Stimulated activated CD4-positive, alpha-beta T cell treated with anti-CD3 and anti-CD28 coated beads, Interleukin-4, amount 100 ng/mL, for 4 hours (primary cell): ENCODE measurements around the gene TTC39A.

Experiments used
- DNase-seq, 2 experiments: peaks; one replicate each; pipeline ENCODE4 v3.0.0-alpha.2; 2020

TTC39A gene

DNA sequence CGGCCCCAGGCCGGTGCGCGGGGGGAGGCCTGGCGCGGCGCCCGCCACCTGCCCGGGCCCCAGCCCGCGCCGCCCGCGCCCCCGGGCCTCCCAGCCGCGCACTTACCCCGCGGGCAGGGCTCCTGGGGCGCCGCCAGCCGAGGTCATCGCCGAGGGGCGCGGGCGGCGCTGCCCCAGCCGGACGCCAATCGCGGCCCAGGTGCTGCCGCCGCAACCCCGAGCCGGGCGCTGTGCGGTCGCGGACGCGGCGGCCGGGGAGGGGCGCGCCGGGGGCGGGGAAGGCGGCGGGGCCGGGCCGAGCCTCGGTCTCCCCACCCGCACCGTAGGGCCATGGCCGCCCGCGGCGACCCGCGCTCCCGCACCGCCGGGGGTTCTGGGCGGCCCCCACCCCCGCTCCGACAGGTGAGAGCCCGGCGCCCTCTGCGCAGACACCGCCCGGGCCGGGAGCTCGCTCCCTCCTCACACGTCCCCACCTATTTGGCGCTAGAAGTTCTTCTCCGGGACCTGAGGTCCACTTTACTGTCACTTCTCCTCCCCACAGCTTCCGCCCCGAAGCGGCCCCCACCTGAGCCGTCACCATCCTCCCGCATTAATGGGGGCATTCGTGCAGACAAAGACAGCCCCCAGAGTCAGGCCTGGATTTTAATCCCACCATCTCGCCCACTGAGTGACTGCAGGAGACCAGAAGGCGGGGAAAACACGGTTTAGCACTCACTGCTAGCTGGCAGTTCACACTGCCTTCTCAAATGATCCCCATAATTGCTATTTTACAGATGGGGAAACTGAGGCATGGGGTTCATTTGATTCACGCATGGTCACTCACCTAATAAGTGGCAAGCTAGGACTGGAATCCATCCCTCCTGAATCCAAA lies at the start of gene TTC39A:
Gene TTC39A (minus strand): TSS at position 232 of the 871 bp plus-strand sequence. CDS start 85 bp downstream, at position 147.
- DNase-seq = no peak

DNA sequence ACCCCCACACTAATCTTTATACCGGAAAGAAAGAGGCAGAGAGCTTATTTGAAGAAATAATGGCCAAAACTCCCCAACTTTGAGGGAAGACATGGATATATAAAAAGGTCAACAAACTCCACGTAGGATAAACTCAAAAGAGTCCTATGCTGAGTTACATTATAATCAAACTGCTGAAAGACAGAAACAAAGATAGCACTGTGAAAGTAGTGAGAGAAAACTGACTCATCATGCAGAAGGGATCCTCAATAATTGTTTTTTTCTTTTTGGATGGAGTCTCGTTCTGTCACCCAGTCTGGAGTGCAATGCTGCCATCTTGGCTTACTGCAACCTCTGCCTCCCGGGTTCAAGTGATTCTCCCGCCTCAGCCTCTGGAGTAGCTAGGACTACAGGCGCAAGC lies 48.5 kb upstream of the TTC39A start:
- DNase-seq = no peak

DNA sequence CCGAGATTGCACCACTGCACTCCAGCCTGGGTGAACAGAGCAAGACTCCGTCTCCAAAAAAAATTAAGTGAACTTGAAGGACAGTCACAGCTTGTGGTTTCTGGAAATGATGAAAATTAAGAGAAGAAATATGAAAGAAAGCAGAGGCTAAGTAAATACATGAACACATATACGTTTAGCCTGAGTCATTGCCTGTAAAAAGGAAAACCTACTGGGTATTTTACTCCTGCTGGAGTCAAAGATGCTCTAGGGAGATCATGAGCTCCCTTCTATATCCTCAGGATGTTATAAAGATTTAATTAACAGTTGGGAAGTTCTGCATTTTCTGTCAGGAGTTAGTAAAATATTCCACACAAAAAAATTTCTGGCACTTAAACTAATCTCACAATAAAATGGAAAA lies 43.5 kb upstream of the TTC39A start:
- no peak for DNase-seq

DNA sequence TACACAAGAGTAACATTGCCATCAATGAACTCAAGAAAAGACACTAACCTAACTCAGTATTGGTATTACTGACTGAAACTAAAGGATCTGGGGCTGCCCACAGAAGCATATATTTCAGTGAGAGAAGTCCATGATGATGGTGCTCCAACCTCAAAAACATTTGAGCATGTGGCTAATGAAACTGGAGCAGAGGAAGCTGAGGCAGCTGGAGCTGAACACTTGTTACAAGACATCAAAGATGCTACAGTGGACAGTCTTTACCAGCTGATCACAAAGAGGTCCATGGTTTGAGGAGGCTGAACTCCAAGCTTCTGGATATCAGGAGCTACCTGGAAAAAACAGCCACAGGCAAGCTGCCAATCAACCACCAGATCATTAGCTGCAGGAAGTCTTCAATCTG lies 42.2 kb upstream of the TTC39A start:
- DNase-seq = no peak

DNA sequence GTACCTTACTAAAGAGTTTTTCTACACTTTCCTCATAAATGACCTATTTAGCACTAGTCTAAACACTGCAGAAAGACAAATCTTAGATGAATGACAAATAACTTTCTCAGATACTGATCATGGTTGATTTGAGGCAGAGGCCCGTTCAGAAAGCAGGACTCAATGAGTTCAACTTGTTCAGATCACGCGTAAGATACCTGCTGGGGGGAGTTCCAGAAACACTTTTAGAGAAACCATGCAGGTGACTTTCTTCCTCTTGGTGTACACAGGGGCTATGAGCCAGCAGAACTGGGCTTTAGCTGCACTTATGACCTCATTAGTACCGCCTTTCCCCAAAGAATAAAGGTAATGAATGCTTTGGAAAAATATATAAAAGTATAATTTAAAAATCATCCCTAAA lies 38.8 kb upstream of the TTC39A start:
- DNase-seq = no peak

DNA sequence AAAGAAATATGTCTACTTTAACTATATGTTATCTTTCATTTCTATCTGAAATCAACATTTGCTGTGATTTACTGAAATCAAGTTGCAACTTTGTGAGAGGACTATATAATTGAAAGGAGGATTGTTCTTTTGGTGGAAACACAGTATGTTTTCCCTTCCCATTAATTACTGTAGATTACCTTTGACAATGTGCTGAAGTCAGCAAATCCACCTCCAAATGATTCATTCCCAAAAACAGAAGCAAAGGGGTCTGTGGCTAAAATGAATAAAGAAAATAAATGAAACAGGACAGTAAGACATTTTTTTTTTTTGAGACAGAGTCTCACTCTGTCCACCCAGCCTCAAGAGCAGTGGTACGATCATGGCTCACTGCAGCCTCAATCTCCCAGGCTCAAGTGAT lies 35.4 kb upstream of the TTC39A start:
- DNase-seq = no peak

DNA sequence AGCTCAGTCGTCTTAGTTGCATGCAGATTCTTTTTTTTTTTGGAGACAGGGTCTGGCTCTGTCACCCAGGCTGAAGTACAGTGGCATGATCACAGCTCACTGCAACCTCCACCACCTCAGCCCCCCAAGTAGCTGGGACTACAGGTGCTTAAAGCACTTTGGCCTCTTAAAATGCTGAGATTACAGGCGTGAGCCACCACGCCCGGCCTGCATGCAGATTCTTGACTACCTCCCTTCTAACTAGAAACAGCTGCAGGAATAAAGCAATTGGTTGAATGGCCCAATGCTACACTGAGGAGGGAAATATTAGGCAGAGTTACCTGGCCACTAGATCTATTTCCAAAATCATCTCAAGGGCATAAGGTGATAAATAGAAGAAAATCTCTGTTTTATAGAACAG lies 29.5 kb upstream of the TTC39A start:
- DNase-seq = no peak

DNA sequence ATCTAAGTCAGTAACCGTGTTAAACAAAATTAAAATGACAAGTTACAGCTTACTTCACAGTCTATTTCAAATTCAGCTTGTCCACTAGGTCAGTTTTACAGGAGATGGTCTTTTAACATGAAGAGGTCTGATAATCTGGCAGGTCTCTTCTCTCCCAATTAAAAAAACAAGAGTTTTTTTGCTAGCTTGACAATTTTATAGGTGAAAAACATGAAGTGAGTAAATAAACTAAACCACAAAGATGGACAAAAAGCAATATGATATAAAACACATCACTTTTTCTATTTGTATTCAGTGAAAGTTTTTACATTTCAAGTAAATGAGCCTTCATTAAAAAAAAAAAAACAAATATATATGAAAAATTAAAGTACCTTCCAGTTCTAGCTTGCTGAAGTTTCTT lies 25.0 kb upstream of the TTC39A start:
- no peak for DNase-seq

DNA sequence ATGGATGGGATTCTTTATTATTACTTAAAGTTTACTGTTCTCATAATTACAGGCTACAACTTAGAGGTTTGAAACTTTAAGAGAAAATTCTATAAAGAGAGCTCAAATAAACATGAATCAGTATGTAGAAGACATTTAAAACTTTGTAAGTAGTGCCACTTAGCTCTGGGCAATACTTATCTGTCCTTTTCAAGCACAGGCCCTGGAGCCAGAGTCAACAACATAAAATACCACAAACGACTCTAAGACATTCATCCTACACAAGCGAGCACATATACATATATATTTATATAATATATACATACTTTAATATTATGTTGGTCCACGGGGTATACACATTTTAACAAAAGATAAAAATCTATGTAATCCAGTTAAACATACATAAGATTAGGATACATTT lies 24.1 kb upstream of the TTC39A start:
- no peak for DNase-seq

DNA sequence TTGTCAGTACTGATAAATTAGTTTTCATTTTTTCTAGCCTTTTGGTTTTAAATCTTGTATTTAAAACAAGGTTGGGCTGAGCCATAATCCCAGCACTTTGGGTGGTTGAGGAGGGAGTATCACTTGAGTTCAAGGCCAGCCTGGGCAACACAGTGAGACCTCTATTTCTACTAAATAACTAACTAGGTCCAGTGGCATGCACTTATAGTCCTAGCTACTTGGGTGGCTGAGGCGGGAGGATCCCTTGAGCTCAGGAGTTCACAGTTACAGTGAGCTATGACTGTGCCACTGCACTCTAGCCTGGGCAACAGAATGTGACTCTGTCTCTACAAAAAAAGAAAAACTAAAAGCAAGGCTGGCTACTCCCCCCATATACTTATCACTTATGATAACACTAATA lies 21.5 kb upstream of the TTC39A start:
- DNase-seq = no peak

DNA sequence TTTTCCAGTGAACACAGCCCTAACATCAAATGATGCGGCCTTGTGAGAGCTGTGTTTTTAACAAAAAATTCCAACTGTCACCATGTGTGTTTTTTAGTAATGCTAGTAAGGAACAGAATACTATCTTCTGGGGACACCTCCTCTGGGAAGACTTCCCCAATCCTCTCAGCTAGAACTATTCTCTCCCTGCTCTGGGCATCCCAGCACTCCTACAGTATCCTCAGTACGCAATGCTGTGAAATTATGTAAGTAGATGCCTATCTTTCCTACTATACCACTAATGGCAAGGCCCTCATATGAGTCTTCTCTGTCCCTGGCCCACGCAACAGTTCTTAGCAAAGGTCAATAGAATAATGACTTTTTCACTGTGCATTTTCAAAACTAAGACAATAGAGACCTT lies 19.5 kb upstream of the TTC39A start:
- DNase-seq = no peak

DNA sequence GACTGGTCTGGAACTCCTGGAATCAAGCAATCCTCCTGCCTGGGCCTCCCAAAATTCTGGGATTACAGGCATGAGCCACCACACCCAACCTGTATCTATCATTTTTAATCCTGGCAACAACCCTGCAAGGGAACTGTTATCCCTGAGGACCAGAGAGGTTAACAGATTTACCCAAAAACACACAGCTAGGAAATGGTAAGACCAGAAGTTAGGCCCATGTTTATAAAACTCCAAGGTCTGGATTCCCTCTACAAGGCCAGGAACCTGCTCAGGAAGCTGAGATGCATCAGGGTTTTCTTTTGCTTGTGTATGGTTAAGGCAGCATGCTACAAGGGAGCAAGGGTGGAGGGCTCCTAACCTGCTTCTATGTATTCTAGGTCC lies 17.8 kb upstream of the TTC39A start:
- DNase-seq = no peak

DNA sequence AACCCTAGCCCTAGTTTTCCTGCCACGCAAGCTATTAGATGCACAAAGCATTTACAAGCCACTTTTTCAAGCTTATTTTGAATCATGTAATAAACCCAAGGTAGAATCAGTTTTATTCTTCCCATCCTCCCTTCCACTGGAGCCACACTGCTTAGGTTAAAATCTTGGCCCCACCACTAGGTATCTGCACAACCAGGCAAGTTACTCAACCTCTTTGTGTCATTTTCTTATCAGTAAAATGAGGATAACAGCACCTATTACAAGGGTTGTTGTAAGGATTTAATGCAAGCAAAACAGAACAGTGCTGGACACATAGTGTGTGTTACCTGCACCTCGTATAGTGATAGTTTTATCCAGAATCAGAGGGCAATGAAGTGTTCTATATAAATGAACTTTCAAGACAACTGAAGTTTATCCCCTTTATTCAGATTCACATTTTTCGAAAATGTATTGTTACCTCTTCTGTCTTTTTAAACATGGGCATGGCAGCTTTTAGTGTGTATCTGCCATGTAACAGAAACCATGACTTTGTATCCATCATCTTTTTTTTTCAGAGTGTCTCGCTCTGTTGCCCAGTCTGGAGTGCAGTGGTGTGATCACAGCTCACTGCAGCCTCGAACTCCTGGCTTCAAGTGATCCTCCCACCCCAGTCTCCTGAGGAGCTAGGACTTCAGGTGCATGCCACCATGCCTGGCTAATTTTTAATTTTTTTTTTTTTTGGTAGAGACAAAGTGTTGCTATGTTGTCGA lies 17.2 kb upstream of the TTC39A start:
- no peak for DNase-seq

DNA sequence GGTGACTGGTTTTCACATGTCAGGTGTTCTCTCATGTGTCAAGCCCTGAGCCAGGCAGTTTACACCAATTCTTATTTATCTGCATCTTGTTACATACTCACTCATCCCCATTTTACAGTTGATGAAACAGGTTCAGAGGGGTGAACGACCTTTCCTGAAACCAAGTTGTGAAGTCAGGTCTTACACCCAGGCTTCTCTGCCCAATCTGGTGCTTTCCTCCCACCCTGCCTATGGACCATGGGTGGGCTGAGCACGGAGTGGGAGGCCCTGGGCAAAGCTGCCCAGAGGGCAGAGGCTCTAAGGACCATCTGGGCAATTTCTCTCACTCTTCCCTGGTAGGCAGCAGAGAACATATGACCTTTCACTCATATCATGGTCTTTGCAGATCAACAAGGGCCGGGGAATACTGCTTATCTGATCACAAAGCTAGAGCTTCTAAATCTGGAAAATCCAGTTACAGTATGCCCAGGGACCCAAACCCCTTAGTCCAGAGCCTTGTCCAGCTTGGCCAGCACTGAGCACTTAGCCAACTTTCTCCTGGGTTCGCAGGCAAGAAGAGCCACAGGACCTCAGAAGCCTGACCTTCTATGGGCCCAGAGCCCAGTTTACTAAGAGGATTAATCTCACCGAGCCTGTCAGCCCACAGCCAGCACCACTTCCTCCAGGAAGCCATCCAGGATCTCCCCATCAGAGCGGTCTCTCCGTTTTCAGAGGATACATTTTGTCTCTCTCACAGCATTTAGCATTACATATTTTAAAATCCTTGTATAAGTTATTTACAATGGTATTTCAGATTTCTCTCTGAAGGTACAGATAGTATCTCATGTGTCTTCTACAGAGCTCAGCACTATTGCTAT lies 16.0 kb upstream of the TTC39A start:
- no peak for DNase-seq

DNA sequence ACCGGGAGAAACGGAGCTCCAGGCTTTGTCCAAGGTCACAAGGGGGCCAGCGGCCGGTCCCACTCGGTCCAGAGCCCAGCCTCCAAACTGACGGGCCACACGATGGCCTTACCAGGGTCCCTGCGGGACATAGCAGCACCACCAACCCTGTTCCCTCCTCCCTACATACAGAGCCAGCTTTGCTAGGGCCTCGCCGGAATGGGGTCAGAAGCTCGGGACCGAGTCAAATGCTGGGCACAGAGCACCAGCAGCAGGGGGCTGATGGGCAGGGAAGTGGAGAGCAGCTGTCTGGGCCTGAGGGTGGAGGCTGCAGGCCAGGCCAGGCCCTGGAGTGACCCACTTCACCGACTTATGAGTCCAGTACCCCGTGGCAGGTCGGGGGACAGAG lies 14.9 kb upstream of the TTC39A start:
- no peak for DNase-seq

DNA sequence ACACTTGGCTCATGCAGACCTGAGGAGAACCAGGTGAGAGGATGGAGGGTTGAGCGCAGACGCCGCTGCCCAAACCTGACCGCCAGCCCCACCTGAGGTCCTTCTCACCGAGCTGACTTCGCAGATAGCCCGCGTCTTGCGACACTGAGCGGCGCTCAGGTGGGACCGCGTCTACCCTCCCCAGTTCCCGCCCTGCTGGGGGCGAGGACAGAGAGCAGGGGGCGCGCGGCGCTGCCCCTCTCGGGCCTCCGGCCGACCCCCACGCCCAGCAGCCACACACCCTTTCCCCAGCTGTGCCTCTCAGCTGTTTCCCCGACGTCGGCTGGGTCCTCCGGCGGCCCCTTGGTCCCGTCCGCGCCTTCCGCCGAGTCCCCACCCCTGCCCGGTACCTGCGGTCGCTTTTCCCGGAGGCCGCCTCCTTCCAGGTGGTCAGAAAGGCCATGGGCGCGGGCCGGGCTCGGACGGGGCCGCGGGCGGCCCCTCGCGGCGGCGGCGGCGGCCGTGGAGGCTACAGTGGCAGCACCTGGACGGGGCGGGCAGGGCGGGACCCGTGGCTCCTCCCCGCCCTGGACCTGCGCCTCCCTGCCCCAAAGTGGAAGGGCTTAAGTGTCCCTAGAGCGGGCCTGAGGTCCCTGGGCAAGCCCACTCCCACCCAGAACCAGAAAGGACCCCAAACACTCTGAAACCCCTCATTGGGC lies 14.4 kb upstream of the TTC39A start:
- no peak for DNase-seq

DNA sequence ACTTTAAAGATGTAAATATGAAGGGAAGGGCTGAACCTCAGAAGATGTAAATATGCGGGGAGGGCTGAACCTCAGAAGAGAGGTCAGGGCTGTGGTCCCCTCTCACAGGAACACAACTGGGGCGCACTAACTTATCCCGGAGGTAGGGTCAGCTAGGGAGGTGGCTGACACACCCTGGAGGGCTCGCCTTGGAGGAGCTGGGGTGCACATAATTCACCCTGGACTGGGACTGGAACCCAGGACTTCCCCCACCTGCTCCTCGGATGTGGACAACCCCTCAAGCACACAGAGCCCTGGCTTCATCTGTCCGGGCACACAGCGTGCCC lies 13.9 kb upstream of the TTC39A start:
- no peak for DNase-seq

DNA sequence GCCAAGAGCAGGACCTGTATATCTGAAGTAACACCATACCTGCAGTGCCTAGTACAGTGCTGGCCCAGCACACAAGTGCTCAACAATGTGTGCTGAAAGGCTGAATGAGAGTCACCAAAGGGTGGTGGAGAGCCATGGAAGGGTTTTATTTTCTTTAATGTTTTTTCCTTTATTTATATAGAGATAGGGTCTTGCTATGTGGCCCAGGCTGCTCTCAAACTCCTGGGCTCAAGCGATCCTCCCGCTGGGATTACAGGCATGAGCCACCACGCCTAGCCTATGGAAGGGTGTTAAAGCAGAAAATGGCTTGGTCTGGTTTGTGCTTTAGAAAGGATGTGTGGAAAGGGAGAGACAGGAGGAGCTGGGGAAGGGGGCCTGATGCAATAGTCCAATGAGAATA lies 13.3 kb upstream of the TTC39A start:
- DNase-seq = no peak

DNA sequence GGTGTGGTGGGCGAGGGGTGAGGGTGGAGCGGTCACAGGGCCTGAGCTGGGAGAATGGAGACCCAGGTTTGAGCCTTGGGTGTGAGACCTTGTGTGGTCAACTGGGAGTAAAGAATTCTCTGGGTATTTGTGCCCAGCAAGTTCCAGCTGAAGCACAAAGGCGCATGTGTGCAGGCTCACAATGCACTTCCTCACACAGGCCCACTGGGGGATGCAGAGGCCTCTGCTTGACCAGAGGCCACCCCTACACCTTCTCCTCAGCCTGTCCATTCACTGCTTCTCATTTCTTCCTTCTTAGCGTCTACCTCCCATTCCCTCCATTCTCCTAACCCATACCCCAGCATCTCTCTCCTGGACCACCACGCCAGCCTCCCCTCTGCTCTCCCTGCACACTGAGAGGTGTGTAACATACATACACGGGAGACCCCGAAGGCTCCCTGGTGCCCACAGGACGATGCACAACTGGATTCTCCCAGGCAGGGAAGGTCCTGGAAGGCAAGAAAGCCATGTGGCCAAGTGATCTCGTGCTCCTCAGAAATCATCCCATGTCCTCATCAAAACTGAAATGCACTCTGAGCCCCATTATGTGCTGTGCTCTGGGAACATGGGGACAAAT lies 12.3 kb upstream of the TTC39A start:
- DNase-seq = no peak

DNA sequence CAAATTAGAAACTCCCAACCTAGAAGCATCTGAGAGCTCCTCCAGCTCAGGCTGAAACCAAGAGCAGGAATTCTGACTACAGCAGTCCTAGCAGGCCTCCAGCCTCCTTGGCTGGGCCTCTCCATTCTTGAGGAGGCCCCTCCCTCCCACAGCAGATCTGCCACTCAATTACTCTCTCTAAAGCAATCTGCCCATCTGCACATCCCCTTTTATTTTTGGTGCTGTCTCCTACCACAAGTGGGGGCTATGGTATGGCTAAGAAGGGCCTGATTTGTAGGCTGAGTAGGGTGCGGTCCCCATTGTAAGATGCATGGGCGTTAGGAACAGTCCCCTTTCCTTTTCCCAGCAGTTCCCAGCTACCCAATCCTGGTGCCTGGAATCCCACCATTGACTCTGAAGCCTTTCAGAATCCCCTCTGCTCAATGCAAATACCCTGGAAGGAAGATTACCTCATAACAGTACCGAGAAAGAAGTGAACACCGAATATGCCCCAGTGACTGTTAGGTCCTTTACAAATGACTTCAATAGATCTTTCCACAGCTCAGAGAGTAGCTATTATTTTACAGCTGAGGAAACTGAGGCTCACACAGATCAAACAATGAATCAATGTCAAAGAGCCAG lies 11.6 kb upstream of the TTC39A start:
- no peak for DNase-seq

DNA sequence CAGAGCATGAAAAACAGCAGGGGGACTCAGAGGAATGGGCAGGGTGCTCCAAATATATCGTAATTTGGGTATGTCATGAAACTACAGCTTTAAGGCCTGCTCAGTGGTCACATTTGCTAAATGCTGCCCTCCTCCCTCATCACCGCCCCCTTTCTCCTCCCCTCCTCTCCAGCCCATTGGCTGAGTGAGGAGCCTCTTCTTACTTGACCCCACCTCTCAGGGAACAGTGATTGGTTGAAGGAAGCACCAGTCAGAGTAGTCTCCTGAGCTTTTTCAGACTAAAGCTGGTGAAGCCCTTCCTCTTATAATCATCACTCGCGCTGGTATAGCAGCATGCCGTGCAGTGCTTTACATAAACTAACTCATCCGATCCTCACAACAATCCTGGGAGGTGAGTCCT lies 10.0 kb upstream of the TTC39A start:
- no peak for DNase-seq

DNA sequence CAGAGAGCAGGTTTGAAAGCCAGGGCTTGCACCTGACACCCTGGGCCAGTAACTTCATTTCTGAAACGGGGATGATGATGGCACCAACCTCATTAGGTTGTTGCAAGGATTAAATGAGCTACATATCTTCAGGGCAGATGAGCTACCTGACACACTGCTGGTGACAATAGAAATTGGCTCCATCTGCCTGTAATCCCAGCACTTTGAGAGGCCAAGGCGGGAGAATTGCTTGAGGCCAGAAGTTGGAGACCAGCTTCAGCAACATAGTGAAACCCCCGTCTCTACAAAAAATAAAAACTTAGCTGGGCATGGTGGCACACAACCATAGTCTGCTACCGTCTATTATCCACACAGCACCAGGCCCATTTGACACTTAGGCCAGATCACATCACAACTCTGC lies 6.3 kb upstream of the TTC39A start:
- DNase-seq = no peak
